Neutrophil (primary cell): ENCODE measurements around the gene FZD2.
"Not testable (repeated sequence)": the region's sequence is repeated elsewhere in the genome, so short reads cannot be mapped to it uniquely, and the experiment has no call there.

Source experiments
- H3K27ac ChIP-seq: fragments of 200-600 bp; sonication (generic); 2 replicates; pipeline ENCODE4 v1.5.1; 2016; ENCODE audit warnings: mild to moderate bottlenecking, moderate library complexity
- H3K27me3 ChIP-seq: fragments of 200-600 bp; sonication (generic); 2 replicates; pipeline ENCODE4 v1.6.0; 2016; ENCODE audit warnings: mild to moderate bottlenecking
- H3K36me3 ChIP-seq: fragments of 200-600 bp; sonication (generic); 2 replicates; pipeline ENCODE4 v1.5.1; 2017
- H3K4me1 ChIP-seq, 2 experiments: fragments of 200-600 bp in 1 of 2; sonication (generic) in 1 of 2; 1 replicate in 1 of 2; 2 replicates in 1 of 2; pipeline versions ENCODE4 v1.5.1 to v1.6.1; 2013 to 2016; ENCODE audit warnings: low read depth in 1 of 2, low read length in 1 of 2, mild to moderate bottlenecking in 1 of 2, moderate library complexity in 1 of 2; ENCODE audit not compliant: control insufficient read depth in 1 of 2, insufficient read depth in 1 of 2
- H3K4me3 ChIP-seq, 2 experiments: fragments of 200-600 bp in 1 of 2; sonication (generic) in 1 of 2; 1 replicate in 1 of 2; 2 replicates in 1 of 2; pipeline ENCODE4 v1.5.1; 2013 to 2016; ENCODE audit warnings: low read depth in 1 of 2, low read length in 1 of 2, mild to moderate bottlenecking in 1 of 2, moderate library complexity in 1 of 2
- H3K9me3 ChIP-seq: fragments of 200-600 bp; sonication (generic); 2 replicates; pipeline ENCODE4 v1.5.1; 2016
- CTCF ChIP-seq: fragments of 200-600 bp; sonication (generic); IDR thresholded peaks from 2 replicates; pipeline ENCODE4 v1.5.1; 2016; ENCODE audit warnings: antibody characterized with exemption

FZD2 gene

DNA sequence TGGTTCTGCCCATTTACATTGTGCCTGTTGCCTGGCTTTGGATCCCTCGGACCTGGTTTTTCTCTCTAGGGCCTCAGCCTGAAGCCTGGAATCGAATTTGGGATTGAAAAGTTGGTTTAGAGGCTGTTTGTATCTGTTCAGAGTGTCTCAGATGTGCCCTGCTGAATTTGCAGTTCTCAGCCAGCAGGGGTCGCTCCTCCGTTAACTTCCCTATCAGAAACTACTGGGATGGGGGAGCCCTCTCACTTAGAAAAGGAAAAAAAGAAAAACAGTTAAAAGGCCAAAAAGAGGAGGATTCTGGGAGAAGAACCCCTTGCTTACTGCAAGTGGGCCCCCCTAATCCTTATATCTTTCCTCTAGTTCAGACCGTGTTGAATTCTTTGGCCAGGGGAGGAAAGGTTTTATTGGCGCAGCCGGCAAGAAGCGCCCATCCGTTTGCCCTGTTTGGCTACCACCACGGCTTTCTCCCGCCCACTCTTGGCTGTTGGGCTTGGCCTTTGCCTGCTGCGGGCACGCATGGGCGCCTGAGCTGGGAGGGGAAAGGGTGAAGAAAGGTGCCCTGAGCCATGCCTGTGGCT, 8.7 kb downstream of the FZD2 start:
- H3K9me3 ChIP-seq = no peaks in the 10 kb centered on the region
- no peak for TF ChIP-seq CTCF
- H3K36me3 ChIP-seq = no peaks in the 10 kb centered on the region
- no peak overlapping the region for H3K4me3 ChIP-seq
- H3K27ac ChIP-seq = no peak overlapping the region
- no peaks in the 10 kb centered on the region for H3K4me1 ChIP-seq
- H3K27me3 ChIP-seq = peaks cover 49% of the 10 kb centered on the region

DNA sequence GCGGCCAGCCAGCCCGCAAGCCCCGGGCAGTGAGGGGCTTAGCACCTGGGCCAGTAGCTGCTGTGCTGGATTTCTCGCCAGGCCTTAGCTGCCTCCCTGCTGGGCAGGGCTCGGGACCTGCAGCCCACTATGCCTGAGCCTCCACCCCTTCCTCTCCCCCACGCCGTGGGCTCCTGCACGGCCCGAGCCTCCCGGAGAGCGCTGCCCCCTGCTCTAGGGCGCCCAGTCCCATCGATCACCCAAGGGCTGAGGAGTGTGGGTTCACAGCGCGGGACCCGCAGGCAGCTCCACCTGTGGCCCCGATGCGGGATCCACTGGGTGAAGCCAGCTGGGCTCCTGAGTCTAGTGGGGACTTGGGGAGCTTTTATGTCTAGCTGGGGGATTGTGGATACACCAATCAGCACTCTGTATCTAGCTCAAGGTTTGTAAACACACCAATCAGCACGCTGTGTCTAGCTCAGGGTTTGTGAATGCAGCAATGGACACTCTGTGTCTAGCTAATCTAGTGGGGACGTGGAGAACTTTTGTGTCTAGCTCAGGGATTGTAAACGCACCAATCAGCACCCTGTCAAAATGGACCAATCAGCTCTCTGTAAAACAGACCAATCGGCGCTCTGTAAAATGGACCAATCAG, 11.1 kb downstream of the FZD2 start:
- not testable (repeated sequence) for H3K36me3 ChIP-seq, H3K27ac ChIP-seq, H3K9me3 ChIP-seq, H3K4me1 ChIP-seq, H3K4me3 ChIP-seq
- H3K27me3 ChIP-seq = peaks cover 32% of the 10 kb centered on the region

DNA sequence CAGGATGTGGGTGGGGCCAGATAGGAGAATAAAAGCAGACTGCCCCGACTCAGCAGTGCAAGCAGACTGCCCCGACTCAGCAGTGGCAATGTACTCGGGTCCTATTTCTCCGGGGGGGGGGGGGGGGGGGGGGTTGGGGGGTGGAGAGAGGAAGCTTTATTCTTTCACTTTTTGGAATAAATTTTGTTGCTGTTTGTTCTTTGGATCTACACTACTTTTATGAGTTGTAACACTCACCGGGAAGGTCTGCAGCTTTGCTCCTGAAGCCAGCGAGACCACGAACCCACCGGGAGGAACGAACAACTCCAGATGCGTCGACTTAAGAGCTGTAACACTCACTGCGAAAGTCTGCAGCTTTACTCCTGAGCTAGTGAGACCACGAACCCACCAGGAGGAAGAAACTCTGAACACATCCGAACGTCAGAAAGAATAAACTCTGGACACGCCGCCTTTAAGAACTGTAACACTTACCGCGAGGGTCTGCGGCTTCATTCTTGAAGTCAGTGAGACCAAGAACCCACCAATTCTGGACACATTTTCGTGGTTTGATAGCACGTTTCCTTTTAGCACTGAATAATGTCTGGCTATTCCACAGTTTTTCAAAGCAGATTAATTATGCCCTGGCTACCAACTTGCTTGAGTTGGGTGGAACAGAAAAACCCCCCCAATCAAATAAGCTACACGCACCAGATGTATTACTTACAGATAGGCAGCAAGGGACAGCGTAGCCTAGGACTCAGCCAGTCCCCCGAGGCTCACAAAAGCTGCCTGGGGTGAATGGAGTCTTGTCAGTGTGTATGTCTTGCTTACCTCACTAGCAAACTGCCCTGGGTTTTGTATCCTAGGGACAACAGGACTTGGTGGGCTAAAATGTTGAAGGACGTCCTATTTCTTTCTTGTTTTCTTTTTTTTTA, 11.9 kb downstream of the FZD2 start:
- Histone ChIP-seq H3K9me3 (no peaks in the 10 kb centered on the region), H3K27ac (peak overlapping the region; percentile 29), H3K4me1 (no peaks in the 10 kb centered on the region), H3K4me3 (no peak overlapping the region), H3K36me3 (no peaks in the 10 kb centered on the region), H3K27me3 (peaks cover 36% of the 10 kb centered on the region)
- TF ChIP-seq CTCF = no peak

DNA sequence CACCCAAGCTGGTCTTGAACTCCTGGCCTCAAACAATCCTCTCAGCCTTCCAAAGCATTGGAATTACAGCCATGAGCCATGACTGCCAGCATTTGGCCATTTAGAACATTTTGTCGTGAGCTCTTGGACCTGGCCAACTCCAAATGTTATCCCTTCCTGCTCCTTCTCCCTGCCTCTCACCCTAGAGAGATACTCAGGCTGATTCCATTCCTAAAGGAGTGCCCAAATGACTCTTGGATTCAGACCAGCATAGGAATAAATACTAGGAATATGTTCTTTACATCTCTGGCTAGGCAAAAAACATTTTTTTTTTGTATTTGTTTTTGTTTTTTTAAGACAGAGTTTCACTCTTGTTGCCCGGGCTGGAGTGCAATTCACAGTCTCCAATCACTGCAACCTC, 15.5 kb downstream of the FZD2 start:
- no peaks in the 10 kb centered on the region for H3K36me3 ChIP-seq
- H3K4me1 ChIP-seq = no peaks in the 10 kb centered on the region
- no peak overlapping the region for H3K4me3 ChIP-seq
- TF ChIP-seq CTCF = no peak
- H3K27ac ChIP-seq = no peak overlapping the region
- peaks cover 45% of the 10 kb centered on the region for H3K27me3 ChIP-seq
- no peaks in the 10 kb centered on the region for H3K9me3 ChIP-seq

DNA sequence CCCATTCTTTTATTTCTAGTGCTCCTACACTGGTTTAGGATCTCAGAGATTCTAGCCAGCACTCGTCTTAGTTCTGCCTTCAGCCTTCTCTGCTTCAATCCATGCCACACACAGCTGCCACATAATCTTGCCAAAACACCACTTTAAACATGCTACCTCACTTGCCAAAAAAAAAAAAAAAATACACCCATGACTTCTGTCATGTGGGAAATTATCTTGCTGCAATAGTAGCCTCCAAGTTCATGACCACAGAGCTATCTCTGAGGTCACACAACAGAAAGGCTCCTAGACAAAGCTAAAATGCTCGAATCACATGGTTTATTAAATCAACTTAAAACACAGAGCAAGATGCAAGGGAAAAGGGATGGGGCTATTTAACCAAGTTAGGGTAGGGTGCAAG, 18.1 kb downstream of the FZD2 start:
- no peaks in the 10 kb centered on the region for H3K36me3 ChIP-seq
- TF ChIP-seq CTCF = no peak

DNA sequence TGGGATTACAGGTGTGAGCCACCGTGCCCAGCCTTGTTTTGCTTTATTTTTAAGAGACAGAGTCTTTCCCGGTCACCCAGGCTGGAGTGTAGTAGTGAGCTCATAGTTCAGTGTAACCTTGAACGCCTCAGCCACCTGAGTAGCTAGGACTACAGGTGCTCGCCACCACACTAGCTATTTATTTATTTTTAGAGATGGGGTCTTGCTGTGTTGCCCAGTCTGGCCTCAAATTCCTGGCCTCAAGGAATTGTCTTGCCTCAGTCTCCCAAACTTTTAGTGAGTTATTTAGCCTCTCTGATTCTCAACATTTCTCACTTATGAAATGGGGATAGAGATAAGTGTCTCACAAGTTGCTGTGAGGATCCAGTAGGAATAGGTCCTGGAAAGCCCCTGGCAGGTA, 21.7 kb downstream of the FZD2 start:
- H3K36me3 ChIP-seq = no peaks in the 10 kb centered on the region
- no peak overlapping the region for H3K27ac ChIP-seq
- no peak overlapping the region for H3K4me3 ChIP-seq
- H3K4me1 ChIP-seq = no peaks in the 10 kb centered on the region
- peaks cover 47% of the 10 kb centered on the region for H3K27me3 ChIP-seq
- TF ChIP-seq CTCF = no peak
- no peaks in the 10 kb centered on the region for H3K9me3 ChIP-seq

More for the DNA sequence above, 18.1 kb downstream of the FZD2 start:
- H3K9me3 ChIP-seq = no peaks in the 10 kb centered on the region
- H3K27me3 ChIP-seq = peaks cover 50% of the 10 kb centered on the region
- no peak overlapping the region for H3K27ac ChIP-seq
- H3K4me3 ChIP-seq = no peak overlapping the region
- H3K4me1 ChIP-seq = no peaks in the 10 kb centered on the region
